Stimulated activated CD4-positive, alpha-beta T cell treated with anti-CD3 and anti-CD28 coated beads, Interleukin-1b, Interleukin-23, amount 100 ng/mL, for 24 hours (primary cell): ENCODE results near the gene MRPS6.

ENCODE experiments used
- DNase-seq, 4 experiments: peaks; one replicate each; pipeline ENCODE4 v3.0.0-alpha.2; 2020; ENCODE audit warnings: low read depth in 4 of 4, low spot score in 1 of 4

MRPS6 gene

DNA sequence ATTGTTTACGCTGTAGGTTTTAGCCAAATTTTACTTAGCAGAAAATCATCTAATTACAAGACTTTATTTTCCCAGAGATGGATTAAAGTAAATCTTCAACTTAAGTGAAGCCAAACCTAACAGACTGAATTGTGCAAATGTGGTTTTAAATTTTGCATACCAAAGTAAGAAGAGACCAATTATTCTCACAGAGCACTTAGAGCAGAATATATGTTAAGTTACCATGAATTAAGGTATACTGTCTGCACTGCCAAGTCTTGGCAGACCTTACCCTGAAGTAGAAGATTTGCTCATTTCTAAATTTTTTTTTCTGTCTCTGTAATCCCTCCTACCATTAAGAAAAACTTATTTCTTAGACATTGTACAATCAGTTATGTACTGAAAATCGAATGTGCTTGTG, 24.1 kb downstream of the MRPS6 start:
- no peak for DNase-seq

DNA sequence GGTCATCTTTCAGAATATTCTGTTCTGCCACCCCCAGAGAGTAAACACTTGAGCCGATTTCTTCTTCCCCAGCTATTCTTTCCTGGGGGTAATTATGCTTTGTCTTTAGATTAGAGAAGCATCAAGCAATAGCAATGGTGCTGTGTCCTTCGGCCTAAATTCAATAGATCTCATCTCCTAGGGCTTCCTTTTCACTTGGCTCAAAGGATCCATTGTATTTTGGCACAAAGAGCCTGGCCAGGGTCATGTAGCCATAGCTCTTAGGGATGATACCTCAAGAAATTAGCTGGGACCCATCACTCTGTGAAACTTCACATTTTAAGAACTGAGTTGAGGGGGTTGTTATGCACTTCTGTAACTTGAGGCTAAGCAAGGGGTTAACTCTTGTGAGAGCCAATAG, 27.0 kb downstream of the MRPS6 start:
- DNase-seq: no peak

GRCh38 chr21:34100790-34101189, 27.4 kb downstream of the MRPS6 start:
- DNase-seq: no peak

- DNase-seq: no peak
Observed at GRCh38 chr21:34105947-34106541, 32.7 kb downstream of the MRPS6 start.

GRCh38 chr21:34107606-34108005, 34.2 kb downstream of the MRPS6 start:
- DNase-seq: no peak

GRCh38 chr21:34109075-34109474, 35.7 kb downstream of the MRPS6 start:
- no peak for DNase-seq

- DNase-seq: no peak
Observed at GRCh38 chr21:34110594-34111202, 37.3 kb downstream of the MRPS6 start.

DNA sequence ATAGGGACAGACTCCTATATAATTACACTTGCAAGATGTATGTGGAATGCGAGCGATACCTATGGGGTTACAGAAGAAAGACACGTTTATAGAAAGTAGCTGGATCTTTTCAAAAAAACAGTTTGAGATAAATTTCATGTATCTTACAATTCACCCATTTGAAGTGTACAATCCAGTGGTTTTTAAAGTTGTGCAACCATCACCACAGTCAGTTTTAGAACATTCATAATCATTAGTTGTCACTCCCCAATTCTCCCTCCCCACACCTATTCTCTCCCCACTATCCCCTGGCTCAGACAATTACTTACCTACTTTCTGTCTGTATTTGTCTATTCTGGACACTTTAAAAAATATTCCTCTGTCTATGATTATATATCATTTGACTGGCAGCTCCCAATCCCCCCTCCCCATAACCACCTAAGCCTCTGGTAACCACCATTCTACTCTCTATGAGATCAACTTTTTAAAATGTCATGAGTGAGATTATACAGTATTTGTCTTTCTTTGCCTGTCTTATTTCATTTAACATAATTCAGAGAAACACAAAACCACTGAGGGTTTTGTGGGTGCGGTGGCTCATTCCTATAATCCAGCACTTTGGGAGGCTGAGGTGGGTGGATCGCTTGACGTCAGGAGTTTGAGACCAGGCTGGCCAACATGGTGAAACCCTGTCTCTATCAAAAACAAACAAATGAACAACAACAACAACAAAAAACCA, 39.1 kb downstream of the MRPS6 start:
- no peak for DNase-seq

DNA sequence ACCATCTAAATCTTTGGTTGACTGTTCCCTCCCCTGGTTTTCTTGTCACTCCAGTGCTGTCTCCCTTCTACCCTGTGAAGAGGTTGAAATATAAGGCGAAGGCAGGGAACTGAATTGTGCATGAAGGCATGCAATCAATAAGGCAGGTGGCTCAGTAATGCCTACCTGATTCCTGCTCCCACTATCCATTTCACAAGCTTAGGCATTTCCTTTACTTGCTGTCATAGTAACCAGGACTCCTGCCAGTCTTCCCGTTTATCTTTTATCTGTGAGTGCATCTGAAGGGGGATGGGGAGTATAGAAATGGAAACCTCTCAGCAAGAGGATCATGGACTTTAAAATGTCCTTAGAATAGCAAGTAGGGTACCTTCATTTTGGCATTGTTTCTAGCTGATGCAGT, 40.5 kb downstream of the MRPS6 start:
- DNase-seq: no peak

DNA sequence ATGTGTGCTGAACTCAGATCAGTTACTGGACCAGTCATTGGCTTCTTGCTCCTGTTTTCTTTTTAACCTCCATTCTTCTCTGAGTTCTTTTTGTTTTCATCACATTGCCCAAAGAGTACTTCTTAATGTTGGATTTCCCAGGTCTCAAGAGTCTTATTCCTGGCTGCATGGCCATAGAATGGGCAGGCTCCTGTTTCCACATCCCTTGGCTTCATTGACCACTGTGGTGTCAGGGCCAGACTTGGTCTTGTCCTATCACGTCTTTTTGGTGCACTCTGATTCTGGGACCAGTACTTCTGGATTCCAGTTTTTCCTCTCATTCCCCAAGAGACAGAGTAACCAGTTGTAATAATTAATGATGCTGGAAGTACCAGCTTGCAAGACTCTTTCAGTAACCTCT, 41.8 kb downstream of the MRPS6 start:
- no peak for DNase-seq

GRCh38 chr21:34116569-34116968, 43.2 kb downstream of the MRPS6 start:
- DNase-seq: no peak

DNA sequence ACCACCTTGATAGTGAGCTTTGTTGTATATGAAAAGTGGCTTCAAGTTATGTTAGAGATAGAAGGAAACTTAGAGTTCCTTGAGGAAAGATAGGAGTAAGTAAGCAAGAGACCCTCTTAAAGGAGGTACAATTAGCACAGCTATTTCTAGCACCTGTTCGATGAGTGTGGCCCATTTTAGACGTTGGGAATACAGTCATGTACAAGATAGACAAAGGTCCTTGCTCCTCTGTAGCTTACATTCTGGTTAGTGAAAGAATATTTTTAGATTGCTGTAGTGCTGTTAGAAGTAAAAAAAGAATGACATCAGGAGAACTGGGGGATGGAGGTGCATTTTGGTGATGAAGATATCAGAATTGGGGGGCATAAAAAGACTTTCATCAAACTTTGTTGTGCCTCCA, 47.5 kb downstream of the MRPS6 start:
- no peak for DNase-seq

DNA sequence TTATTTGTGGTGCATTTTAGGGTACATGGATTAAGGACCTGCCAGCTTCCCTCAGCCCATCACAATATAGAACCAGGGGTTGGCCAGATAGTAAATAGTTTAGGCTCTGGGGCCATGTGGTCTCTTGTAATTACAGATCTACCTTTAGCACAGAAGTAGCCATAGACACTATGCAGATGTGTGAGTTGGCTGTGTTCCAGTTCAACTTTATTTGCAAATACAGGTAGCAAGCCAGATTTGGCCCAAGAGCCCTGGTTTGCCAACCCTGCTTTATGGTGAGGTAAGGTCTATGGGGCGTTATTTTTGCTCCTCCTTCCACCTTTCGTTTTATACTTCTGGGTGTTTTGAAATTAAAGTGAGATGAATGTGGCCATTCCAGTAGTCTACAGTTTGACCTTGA, 48.7 kb downstream of the MRPS6 start:
- no peak for DNase-seq

DNA sequence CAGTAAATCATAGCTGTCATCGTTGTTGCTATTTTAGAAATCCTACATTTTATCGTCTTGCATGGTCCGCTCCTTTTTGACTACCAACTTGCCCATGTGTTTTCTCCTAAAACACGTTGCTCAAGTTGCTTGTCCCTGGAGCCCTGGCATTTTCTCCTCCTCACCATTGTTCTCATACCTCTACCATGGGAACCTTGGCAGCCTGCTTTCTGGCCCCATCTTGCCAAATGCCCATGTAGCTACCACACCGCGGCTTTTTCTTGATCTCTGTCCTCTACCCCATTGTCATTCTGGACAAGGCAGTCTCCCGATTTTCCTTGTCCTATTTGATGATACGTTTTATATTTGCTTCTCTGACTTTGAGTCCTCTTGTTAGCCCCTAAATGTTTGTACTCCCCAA, 50.2 kb downstream of the MRPS6 start:
- no peak for DNase-seq

GRCh38 chr21:34126269-34126668, 52.9 kb downstream of the MRPS6 start:
- no peak for DNase-seq

- no peak for DNase-seq
Observed at GRCh38 chr21:34126691-34127090, 53.3 kb downstream of the MRPS6 start.

DNA sequence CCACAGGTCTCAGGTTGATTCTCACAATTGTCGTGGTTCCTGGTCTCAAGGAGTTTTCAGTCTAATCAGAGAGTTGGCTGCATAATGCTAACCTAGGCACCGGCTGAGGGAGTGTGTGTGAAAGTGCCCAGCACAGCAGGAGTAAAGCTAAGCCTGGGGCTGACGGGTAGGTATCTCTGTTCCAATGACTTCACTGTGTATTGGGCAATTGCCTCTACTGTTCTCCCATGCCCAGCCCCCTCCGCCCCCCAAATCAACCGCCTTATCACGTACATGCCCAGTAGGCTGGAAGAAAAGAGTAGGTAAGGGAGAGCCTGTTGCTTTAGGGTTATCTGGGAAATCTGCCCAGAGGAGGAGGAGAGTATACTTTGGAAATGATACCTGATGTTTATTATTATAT, 54.7 kb downstream of the MRPS6 start:
- DNase-seq: no peak

- DNase-seq: no peak
Observed at GRCh38 chr21:34128674-34129038, 55.3 kb downstream of the MRPS6 start.

- peak; percentile 23 to 52 (median 38) for DNase-seq
Observed at GRCh38 chr21:34129039-34129891, 55.9 kb downstream of the MRPS6 start.

- DNase-seq: no peak
Observed at GRCh38 chr21:34129901-34130715, 56.7 kb downstream of the MRPS6 start.

DNA sequence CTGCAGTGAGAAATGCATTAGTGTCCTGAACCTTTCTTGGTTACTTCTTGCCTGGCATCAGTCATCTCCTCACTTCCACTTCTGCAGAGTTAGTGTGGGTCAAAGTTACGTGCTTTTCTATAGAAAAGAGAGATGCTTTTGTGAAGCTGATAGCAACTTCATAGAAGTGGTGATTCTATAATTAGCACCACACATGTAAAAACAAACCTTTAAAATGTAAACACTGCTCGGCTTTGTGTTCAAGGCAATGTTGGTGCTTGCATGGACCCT, 57.3 kb downstream of the MRPS6 start:
- DNase-seq: no peak
